ENCODE measurements around the gene ISG15. TPM values are rescaled to one million over a fixed set of nuclear protein-coding genes. Genes with fewer than 3 reads are reported as not detected.
A peak's percentile ranks its signal among the peaks of the same experiment; 100 is the strongest.

ISG15 gene
- total and polyA plus RNA-seq, 9 of the 15 experiments (the other 6 are each of a cell fraction or from before 2014, with no cell fraction given), result 0.40 to 58.3 (median 12.2) TPM

GRCh38 chr1:1000357-1001056 lies 12.8 kb upstream of the ISG15 start (continued):
- no peak for TF ChIP-seq DLX4 (CRISPR knock-in tag; IDR thresholded peaks at IDR 0.05)
- TF ChIP-seq ZNF57 (CRISPR knock-in tag; IDR thresholded peaks at IDR 0.05), result 0 out of 2 replicates have a peak, but pooled peaks have one; percentile 12
- TF ChIP-seq SMAD1 (IDR thresholded peaks at IDR 0.05; ENCODE audit: low read depth, low read length, partially characterized antibody), result no peak
- TF ChIP-seq PTRF (tag; IDR thresholded peaks at IDR 0.05), result no peak
- TF ChIP-seq, protein P1, sequence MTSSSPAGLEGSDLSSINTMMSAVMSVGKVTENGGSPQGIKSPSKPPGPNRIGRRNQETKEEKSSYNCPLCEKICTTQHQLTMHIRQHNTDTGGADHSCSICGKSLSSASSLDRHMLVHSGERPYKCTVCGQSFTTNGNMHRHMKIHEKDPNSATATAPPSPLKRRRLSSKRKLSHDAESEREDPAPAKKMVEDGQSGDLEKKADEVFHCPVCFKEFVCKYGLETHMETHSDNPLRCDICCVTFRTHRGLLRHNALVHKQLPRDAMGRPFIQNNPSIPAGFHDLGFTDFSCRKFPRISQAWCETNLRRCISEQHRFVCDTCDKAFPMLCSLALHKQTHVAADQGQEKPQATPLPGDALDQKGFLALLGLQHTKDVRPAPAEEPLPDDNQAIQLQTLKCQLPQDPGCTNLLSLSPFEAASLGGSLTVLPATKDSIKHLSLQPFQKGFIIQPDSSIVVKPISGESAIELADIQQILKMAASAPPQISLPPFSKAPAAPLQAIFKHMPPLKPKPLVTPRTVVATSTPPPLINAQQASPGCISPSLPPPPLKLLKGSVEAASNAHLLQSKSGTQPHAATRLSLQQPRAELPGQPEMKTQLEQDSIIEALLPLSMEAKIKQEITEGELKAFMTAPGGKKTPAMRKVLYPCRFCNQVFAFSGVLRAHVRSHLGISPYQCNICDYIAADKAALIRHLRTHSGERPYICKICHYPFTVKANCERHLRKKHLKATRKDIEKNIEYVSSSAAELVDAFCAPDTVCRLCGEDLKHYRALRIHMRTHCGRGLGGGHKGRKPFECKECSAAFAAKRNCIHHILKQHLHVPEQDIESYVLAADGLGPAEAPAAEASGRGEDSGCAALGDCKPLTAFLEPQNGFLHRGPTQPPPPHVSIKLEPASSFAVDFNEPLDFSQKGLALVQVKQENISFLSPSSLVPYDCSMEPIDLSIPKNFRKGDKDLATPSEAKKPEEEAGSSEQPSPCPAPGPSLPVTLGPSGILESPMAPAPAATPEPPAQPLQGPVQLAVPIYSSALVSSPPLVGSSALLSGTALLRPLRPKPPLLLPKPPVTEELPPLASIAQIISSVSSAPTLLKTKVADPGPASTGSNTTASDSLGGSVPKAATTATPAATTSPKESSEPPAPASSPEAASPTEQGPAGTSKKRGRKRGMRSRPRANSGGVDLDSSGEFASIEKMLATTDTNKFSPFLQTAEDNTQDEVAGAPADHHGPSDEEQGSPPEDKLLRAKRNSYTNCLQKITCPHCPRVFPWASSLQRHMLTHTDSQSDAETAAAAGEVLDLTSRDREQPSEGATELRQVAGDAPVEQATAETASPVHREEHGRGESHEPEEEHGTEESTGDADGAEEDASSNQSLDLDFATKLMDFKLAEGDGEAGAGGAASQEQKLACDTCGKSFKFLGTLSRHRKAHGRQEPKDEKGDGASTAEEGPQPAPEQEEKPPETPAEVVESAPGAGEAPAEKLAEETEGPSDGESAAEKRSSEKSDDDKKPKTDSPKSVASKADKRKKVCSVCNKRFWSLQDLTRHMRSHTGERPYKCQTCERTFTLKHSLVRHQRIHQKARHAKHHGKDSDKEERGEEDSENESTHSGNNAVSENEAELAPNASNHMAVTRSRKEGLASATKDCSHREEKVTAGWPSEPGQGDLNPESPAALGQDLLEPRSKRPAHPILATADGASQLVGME (CRISPR knock-in tag; IDR thresholded peaks at IDR 0.05), result no peak
- TF ChIP-seq TCFL5 (CRISPR knock-in tag; conservative IDR thresholded peaks at IDR 0.05), result no peak
- no peak for TF ChIP-seq ZNF408 (CRISPR knock-in tag; IDR thresholded peaks at IDR 0.05; ENCODE audit: low read depth)
- peak; percentile 96 for TF ChIP-seq NR1H2 (CRISPR knock-in tag; IDR thresholded peaks at IDR 0.05)
- TF ChIP-seq CREM (IDR thresholded peaks at IDR 0.05; ENCODE audit: low read depth), result peak; percentile 100
- no peak; the same call in none of the 2 replicates for TF ChIP-seq ZNF224 (CRISPR knock-in tag; IDR thresholded peaks at IDR 0.05)
- TF ChIP-seq ZC3H4 (CRISPR knock-in tag; IDR thresholded peaks at IDR 0.05; ENCODE audit: borderline replicate concordance), result peak; percentile 92
- TF ChIP-seq MEF2A (IDR thresholded peaks at IDR 0.05; ENCODE audit: control insufficient read depth, low read depth, low read length), result no peak
- TF ChIP-seq HNRNPL (IDR thresholded peaks at IDR 0.05; ENCODE audit: low read depth, low read length), result peak; percentile 54
- peak; percentile 64; the same call in 1 of the 2 replicates for TF ChIP-seq OTX1 (CRISPR knock-in tag; IDR thresholded peaks at IDR 0.05)
- TF ChIP-seq, protein P2, sequence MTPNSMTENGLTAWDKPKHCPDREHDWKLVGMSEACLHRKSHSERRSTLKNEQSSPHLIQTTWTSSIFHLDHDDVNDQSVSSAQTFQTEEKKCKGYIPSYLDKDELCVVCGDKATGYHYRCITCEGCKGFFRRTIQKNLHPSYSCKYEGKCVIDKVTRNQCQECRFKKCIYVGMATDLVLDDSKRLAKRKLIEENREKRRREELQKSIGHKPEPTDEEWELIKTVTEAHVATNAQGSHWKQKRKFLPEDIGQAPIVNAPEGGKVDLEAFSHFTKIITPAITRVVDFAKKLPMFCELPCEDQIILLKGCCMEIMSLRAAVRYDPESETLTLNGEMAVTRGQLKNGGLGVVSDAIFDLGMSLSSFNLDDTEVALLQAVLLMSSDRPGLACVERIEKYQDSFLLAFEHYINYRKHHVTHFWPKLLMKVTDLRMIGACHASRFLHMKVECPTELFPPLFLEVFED (CRISPR knock-in tag; conservative IDR thresholded peaks at IDR 0.05), result no peak
- TF ChIP-seq, protein P3, sequence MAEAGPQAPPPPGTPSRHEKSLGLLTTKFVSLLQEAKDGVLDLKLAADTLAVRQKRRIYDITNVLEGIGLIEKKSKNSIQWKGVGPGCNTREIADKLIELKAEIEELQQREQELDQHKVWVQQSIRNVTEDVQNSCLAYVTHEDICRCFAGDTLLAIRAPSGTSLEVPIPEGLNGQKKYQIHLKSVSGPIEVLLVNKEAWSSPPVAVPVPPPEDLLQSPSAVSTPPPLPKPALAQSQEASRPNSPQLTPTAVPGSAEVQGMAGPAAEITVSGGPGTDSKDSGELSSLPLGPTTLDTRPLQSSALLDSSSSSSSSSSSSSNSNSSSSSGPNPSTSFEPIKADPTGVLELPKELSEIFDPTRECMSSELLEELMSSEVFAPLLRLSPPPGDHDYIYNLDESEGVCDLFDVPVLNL (CRISPR knock-in tag; IDR thresholded peaks at IDR 0.05; ENCODE audit: low read depth), result peak; percentile 66; the same call in 1 of the 2 replicates
- TF ChIP-seq ZNF263 (CRISPR knock-in tag; IDR thresholded peaks at IDR 0.05; ENCODE audit: borderline replicate concordance), result peak; percentile 87
- peak; percentile 44 for TF ChIP-seq PHB (CRISPR knock-in tag; IDR thresholded peaks at IDR 0.05)
- no peak for TF ChIP-seq NELFE (IDR thresholded peaks at IDR 0.05; ENCODE audit: insufficient read depth, insufficient read length)
